HG03439 (cell line): ENCODE data around the gene DCN.

Source experiments
- ATAC-seq: cut with Tn5 transposase; IDR thresholded peaks from one replicate; pipeline ENCODE4 v1.9.1; 2021; ENCODE audit warnings: mild to moderate bottlenecking, moderate library complexity; ENCODE audit not compliant: unreplicated experiment

Gene DCN

DNA sequence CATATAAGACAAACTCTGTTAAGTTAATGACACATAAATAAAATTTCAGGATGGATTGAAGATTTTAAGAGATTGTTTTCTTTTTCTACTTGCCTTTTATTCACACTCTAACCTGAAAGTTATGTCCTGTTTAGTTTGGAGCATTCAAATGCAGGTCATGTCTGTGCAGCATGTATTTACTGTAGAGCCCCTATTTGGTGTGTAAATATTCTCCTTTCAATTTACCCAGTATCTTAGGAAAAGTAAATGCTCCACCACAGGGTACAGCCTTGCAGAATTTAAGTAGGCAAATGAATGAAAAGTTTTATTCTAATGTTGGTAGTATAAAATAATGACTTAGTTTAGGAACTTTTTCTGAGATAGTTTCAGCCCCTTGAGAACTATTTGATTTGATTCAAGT lies 6.2 kb upstream of the DCN start:
- no peak for ATAC-seq

GRCh38 chr12:91186156-91186555 lies 3.5 kb upstream of the DCN start:
- ATAC-seq = no peak

DNA sequence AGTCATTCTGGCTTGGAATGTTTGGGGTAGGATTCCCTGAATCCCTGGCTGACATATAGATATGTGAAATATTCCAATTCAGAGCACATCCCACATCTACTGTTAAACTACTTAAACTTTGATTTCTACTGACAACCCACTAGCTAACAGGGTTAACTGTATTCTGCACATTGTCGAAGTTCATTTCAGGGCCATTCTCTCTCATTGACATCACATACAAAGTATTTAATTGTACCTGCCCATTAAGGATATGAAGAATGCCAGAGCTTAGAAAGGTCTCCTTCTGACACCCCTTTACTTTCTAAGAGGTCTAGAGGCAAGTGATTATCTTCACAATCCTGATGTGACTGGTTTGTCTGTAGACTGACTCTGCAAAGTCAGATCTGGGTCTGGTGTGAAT lies 2.8 kb upstream of the DCN start:
- ATAC-seq = no peak

GRCh38 chr12:91183551-91183950 lies 934 bp upstream of the DCN start:
- ATAC-seq = no peak

- ATAC-seq = no peak
These were observed 1.8 kb downstream of the DCN start for GRCh38 chr12:91180582-91181395.

DNA sequence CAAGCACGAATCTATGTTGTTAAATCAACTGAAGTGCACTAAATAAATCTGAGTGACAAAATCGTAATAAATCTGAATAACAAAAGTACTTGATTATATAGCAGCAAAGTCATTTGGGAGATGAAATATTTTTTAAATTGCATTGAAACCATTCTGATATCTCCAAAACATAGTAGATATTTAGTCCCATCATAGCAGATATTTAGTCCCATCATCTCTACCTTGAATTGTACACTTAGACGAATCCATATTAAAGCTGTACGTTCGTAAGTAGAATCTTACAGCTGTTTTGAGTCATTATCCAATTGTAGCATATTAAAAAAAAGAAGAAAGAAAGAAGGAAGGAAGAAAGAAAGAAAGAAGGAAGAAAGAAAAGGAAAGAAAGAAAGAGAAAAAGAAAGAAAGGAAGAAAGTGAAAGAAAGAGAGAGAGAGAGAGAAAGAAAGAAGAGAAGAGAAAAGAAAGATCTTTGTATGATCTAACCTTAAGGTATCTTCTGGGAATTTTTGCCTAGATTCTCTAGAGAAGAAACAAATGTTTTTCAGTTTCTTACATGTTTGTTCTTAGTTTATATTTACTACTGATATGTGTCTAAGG lies 2.6 kb downstream of the DCN start:
- no peak for ATAC-seq

GRCh38 chr12:91179315-91179714 lies 3.3 kb downstream of the DCN start:
- no peak for ATAC-seq

DNA sequence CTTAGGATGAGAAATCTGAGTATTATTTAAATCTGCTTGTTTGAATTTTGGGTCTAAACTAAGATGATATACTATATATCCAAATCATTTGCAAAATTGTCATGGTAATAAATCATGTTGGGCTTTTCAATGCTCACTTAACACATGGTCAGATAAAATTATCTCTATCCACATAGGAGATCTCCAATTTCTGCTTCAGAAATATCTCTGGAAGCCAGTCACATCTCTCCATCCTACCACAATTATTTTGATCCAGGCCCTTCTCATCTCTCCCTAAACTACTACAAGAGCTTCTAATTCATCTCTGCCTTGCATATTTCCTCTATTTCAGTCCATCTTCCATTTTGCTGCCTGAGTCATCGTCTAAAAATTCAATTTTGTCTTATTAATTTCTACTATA lies 3.8 kb downstream of the DCN start:
- ATAC-seq = no peak

DNA sequence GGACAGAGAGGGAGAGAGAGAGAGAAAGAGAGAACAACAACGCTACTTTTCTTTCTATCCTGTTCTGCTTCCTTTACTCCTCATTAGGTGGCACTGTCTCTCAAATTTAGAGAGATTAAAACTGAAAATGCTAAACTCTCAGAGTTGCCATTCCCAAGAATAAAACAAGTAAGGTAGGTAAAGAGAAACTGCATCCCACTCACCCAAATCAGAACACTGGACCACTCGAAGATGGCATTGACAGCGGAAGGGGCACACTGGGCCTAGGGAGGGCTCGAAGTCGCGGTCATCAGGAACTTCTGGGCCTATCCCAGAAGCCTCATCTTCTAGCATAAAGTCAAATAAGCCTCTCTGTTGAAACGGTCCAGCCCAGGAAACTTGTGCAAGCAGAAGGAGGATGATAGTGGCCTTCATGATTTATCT lies 4.5 kb downstream of the DCN start:
- no peak for ATAC-seq

DNA sequence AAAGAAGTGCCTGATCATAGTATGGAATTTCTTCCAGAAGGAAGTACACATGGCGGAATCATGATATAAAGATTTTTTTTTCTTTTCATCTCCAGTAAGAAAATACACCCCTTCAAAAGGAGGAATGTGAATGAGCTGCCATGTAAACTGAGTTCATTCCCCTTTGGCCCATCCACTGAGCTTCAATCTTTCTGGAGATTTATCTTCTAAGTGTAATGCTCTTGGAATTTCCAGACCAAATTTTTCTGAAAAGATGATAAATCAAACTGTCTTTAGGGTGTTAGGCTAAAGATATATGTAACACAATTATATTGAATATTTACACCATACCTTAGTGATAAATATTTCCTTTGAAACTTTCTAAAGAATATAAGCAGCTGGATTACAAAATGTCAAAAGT lies 5.2 kb downstream of the DCN start:
- no peak for ATAC-seq

DNA sequence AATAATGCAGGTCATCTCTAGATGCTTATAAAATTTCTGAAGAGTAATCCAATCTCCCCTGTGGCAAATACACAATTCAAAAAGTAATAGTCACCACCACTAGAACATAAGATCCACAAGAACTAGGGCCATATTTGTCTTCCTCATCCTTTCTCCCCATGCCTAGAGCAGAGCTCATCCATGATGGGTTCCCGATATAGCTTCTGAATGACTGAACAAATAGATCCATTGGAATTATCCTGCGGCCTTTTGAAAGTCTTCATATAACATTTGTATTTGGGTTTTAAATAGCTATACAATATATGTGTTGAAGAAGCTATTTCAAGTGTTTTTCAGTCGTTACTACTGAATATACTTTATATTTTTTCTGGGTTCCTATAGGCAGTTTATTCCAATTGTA lies 5.7 kb downstream of the DCN start:
- no peak for ATAC-seq

GRCh38 chr12:91176358-91176757 lies 6.3 kb downstream of the DCN start:
- no peak for ATAC-seq

GRCh38 chr12:91173124-91173523 lies 9.5 kb downstream of the DCN start:
- ATAC-seq = no peak

DNA sequence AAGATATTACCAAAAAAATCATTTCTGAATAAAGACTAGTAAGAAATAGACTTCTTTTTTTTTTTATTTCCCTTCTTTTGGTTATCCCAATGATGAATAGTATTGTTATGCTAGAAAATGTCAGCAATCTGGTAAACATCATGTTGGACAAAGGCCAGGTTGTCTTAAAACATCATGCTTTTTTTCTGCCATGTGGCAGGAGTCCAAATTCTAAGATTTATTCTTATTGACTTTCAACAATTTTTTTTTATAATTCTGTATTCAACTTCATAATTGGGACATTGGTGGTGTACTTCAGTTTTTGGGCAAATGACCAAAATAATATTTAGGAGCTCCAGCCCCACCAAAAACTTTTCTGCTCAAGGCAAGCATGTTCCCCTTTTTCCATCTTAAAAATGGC lies 10.5 kb downstream of the DCN start:
- ATAC-seq = no peak

- no peak for ATAC-seq
These were observed 11.1 kb downstream of the DCN start for GRCh38 chr12:91171476-91171875.

- ATAC-seq = no peak
These were observed 19.5 kb downstream of the DCN start for GRCh38 chr12:91163116-91163515.

- ATAC-seq = no peak
These were observed 21.6 kb downstream of the DCN start for GRCh38 chr12:91161009-91161408.

- no peak for ATAC-seq
These were observed 26.6 kb downstream of the DCN start for GRCh38 chr12:91155990-91156389.

GRCh38 chr12:91154131-91154530 lies 28.5 kb downstream of the DCN start:
- ATAC-seq = no peak

- ATAC-seq = no peak
These were observed 38.6 kb downstream of the DCN start for GRCh38 chr12:91144053-91144452.

GRCh38 chr12:91143206-91143605 lies 39.4 kb downstream of the DCN start:
- no peak for ATAC-seq

DNA sequence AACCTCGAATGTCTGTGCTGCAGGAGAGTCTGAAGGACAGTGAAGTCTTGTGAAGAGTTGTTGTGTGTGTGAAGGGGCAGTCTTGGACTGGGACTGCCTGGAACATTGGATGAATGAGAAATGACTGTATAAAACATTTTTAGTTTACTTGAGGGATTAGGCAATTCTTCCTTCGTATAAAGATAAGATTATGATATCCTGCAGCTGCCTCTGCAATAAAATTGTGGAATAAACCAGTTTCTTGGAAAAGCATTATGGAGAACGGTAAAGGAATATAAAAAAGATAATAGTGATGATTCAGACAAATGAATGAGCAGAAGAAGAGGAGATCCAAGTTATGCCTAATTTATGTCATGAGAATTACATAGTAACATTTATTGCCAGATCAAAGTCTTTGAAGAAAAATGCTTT lies 40.4 kb downstream of the DCN start:
- no peak for ATAC-seq
